Measurements from ENCODE around the gene LPCAT1.
"Not testable (repeated sequence)": the region's sequence is repeated elsewhere in the genome, so short reads cannot be mapped to it uniquely, and the experiment has no call there.

The LPCAT1 gene

GRCh38 chr5:1475544-1475900 lies 48.2 kb downstream of the LPCAT1 start:
- not testable (repeated sequence) for H3K9me3 ChIP-seq (ENCODE audit: control insufficient read depth in 5 of 5, low read length in 5 of 5); H3K4me3 ChIP-seq (ENCODE audit: low read depth in 1 of 5, low read length in 5 of 5); H3K9ac ChIP-seq (ENCODE audit: low read length in 5 of 5); H3K27ac ChIP-seq (ENCODE audit: low read depth, low read length); H3K27me3 ChIP-seq (ENCODE audit: control insufficient read depth in 5 of 5, insufficient read depth in 4 of 5, low read length in 5 of 5)
- peaks cover 0 to 53% (median 30%) of the 10 kb centered on the region in 5 donors for H3K36me3 ChIP-seq (ENCODE audit: control insufficient read depth in 5 of 5, insufficient read depth in 5 of 5, low read length in 5 of 5)
- peaks cover 1 to 24% (median 7%) of the 10 kb centered on the region in 5 donors for H3K4me1 ChIP-seq (ENCODE audit: control insufficient read depth in 5 of 5, insufficient read depth in 5 of 5, low read length in 5 of 5)

DNA sequence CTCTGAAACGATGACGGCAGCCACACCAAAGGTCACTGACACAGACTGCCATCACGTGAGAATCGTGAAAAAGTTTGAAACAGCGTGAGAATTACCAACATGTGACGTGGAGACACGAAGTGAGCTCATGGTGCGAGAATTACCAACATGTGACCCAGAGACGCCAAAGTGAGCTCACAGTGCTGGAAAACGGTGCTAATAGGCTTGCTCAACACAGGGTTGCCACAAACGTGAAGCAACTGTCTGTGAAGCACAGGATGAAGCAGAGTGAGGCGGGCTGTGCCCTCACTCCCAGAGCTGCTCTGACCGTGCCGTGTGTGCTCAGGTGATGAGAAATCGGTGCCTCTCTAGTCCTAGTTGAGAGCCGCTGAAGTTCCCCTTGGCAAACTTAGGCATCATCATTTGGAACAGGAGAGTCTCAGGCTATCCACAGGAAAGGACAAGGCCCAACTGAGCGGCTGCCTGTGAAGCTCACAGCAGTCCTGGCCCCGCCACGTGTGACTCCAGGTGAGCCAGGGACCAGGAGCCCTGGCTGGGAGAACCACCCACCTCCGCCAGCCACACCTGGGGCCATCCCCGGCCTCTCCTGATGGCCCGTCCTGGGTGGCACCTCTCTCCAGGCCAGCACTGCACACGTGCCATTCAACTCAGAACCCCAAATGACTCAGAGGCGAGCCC lies 48.8 kb downstream of the LPCAT1 start:
- Histone ChIP-seq H3K36me3 (ENCODE audit: control insufficient read depth in 5 of 5, insufficient read depth in 5 of 5, low read length in 5 of 5) (peaks cover 0 to 57% (median 30%) of the 10 kb centered on the region in 5 donors), H3K27ac (ENCODE audit: low read depth, low read length) (no peak overlapping the region), H3K9me3 (ENCODE audit: control insufficient read depth in 5 of 5, low read length in 5 of 5) (no peaks in the 10 kb centered on the region), H3K4me3 (ENCODE audit: low read depth in 1 of 5, low read length in 5 of 5) (no peak overlapping the region), H3K9ac (ENCODE audit: low read length in 5 of 5) (peak overlapping the region in 1 of 5 donors; percentile 3), H3K27me3 (ENCODE audit: control insufficient read depth in 5 of 5, insufficient read depth in 4 of 5, low read length in 5 of 5) (peaks cover 0 to 2% (median 0%) of the 10 kb centered on the region in 5 donors), H3K4me1 (ENCODE audit: control insufficient read depth in 5 of 5, insufficient read depth in 5 of 5, low read length in 5 of 5) (peaks cover 0 to 24% (median 7%) of the 10 kb centered on the region in 5 donors)

- H3K9ac ChIP-seq (ENCODE audit: low read length in 5 of 5): no peak overlapping the region
- H3K36me3 ChIP-seq (ENCODE audit: control insufficient read depth in 5 of 5, insufficient read depth in 5 of 5, low read length in 5 of 5): peaks cover 0 to 60% (median 32%) of the 10 kb centered on the region in 5 donors
- H3K4me3 ChIP-seq (ENCODE audit: low read depth in 1 of 5, low read length in 5 of 5): no peak overlapping the region
- H3K27me3 ChIP-seq (ENCODE audit: control insufficient read depth in 5 of 5, insufficient read depth in 4 of 5, low read length in 5 of 5): peaks cover 0 to 2% (median 0%) of the 10 kb centered on the region in 5 donors
- H3K27ac ChIP-seq (ENCODE audit: low read depth, low read length): no peak overlapping the region
- no peaks in the 10 kb centered on the region for H3K9me3 ChIP-seq (ENCODE audit: control insufficient read depth in 5 of 5, low read length in 5 of 5)
- peaks cover 0 to 18% (median 3%) of the 10 kb centered on the region in 5 donors for H3K4me1 ChIP-seq (ENCODE audit: control insufficient read depth in 5 of 5, insufficient read depth in 5 of 5, low read length in 5 of 5)
These were observed 49.4 kb downstream of the LPCAT1 start for GRCh38 chr5:1474183-1474839.

DNA sequence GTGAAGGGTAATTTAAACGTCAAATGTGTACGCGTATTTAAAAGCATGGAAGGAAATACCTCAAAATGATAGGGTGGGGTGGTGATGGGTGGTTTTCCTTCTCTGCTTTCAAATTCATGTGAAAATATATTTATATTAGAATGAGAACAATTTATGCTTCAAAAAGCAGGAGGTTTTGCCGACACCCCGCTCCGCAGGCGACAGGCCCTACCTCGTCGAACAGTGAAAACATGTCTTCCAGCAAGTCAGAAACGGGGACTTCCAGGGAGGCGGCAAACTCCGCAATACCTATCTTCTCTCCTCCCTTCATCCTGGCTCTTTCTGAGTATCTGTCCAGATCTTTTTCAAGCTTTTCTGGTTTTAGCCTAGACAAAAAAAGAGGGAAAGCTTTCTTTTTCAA lies 50.0 kb downstream of the LPCAT1 start:
- Histone ChIP-seq H3K4me1 (ENCODE audit: control insufficient read depth in 5 of 5, insufficient read depth in 5 of 5, low read length in 5 of 5) (peaks cover 0 to 13% (median 0%) of the 10 kb centered on the region in 5 donors), H3K9ac (ENCODE audit: low read length in 5 of 5) (no peak overlapping the region), H3K36me3 (ENCODE audit: control insufficient read depth in 5 of 5, insufficient read depth in 5 of 5, low read length in 5 of 5) (peaks cover 0 to 60% (median 32%) of the 10 kb centered on the region in 5 donors), H3K27me3 (ENCODE audit: control insufficient read depth in 5 of 5, insufficient read depth in 4 of 5, low read length in 5 of 5) (peaks cover 0 to 2% (median 0%) of the 10 kb centered on the region in 5 donors), H3K27ac (ENCODE audit: low read depth, low read length) (no peak overlapping the region), H3K9me3 (ENCODE audit: control insufficient read depth in 5 of 5, low read length in 5 of 5) (no peaks in the 10 kb centered on the region), H3K4me3 (ENCODE audit: low read depth in 1 of 5, low read length in 5 of 5) (no peak overlapping the region)

DNA sequence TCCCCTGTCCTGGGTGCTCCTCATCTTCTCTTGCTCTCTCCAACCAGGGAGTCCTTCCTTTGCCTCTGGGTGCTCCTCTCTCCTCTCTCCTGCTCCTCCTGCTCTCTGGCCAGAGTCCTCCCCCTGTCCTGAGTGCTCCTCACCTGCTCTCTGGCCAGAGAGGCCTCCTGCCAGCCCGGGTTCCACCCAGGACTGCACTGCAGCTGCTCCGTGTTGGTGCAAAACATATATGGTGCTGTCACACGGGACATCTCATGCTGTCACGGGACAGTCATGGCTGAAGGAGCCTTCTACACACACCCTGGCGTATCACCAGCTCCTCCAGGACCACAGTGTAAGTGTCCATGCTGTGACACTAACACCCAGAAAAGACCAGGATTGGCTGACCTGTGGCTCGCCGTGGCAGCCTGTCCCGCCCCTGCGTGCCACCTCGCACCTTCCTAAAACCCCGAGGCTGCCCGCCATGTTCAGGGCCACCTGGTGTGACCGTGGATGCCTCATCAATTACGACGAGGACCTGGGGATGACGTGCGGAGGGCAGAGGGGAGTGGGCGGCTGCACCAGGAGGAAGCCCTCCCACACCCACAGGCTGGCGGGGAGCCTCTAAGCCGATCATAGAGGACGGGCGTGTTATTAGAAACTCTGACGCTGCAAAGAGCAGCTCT lies 50.7 kb downstream of the LPCAT1 start:
- H3K9ac ChIP-seq (ENCODE audit: low read length in 5 of 5): no peak overlapping the region
- H3K4me3 ChIP-seq (ENCODE audit: low read depth in 1 of 5, low read length in 5 of 5): no peak overlapping the region
- H3K9me3 ChIP-seq (ENCODE audit: control insufficient read depth in 5 of 5, low read length in 5 of 5): no peaks in the 10 kb centered on the region
- H3K36me3 ChIP-seq (ENCODE audit: control insufficient read depth in 5 of 5, insufficient read depth in 5 of 5, low read length in 5 of 5): peaks cover 0 to 60% (median 32%) of the 10 kb centered on the region in 5 donors
- H3K27ac ChIP-seq (ENCODE audit: low read depth, low read length): no peak overlapping the region
- H3K4me1 ChIP-seq (ENCODE audit: control insufficient read depth in 5 of 5, insufficient read depth in 5 of 5, low read length in 5 of 5): peaks cover 0 to 9% (median 0%) of the 10 kb centered on the region in 5 donors
- peaks cover 0 to 2% (median 0%) of the 10 kb centered on the region in 5 donors for H3K27me3 ChIP-seq (ENCODE audit: control insufficient read depth in 5 of 5, insufficient read depth in 4 of 5, low read length in 5 of 5)

GRCh38 chr5:1471997-1472963 lies 51.5 kb downstream of the LPCAT1 start:
- Histone ChIP-seq H3K4me1 (ENCODE audit: control insufficient read depth in 5 of 5, insufficient read depth in 5 of 5, low read length in 5 of 5) (peaks cover 0 to 8% (median 0%) of the 10 kb centered on the region in 5 donors), H3K36me3 (ENCODE audit: control insufficient read depth in 5 of 5, insufficient read depth in 5 of 5, low read length in 5 of 5) (peaks cover 0 to 59% (median 32%) of the 10 kb centered on the region in 5 donors), H3K4me3 (ENCODE audit: low read depth in 1 of 5, low read length in 5 of 5) (no peak overlapping the region), H3K9me3 (ENCODE audit: control insufficient read depth in 5 of 5, low read length in 5 of 5) (no peaks in the 10 kb centered on the region), H3K9ac (ENCODE audit: low read length in 5 of 5) (no peak overlapping the region), H3K27me3 (ENCODE audit: control insufficient read depth in 5 of 5, insufficient read depth in 4 of 5, low read length in 5 of 5) (peaks cover 0 to 2% (median 0%) of the 10 kb centered on the region in 5 donors), H3K27ac (ENCODE audit: low read depth, low read length) (no peak overlapping the region)

DNA sequence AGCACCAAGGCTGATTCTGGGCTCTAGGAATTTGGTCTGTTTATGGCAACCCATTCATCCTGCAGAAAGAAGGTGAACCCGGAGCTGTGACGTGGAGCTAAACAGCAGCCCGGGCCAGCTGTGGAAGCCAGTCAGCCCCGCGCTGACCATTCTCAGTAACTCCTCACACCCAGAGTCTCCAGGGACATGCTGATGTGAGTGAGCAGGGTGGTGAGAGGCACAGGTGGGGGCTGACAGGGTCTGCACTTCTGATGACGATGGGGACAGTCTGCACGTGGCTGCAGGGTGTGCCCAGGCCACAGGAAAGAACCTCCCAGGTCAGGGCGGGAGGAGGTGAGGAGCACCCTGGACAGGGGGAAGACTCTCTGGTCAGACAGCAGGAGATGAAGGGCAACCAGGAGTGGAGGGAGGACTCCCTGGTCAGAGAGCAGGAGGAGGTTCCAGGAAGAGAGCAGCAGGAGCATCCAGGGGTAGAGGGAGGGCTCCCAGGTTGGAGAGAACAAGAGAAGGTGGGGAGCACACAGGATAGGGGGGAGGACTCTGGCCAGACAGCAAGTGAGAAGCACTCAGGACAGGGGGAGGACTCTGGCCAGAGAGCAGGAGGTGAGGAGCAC lies 52.4 kb downstream of the LPCAT1 start:
- peaks cover 0 to 2% (median 0%) of the 10 kb centered on the region in 5 donors for H3K4me1 ChIP-seq (ENCODE audit: control insufficient read depth in 5 of 5, insufficient read depth in 5 of 5, low read length in 5 of 5)
- peaks cover 0 to 2% (median 0%) of the 10 kb centered on the region in 5 donors for H3K27me3 ChIP-seq (ENCODE audit: control insufficient read depth in 5 of 5, insufficient read depth in 4 of 5, low read length in 5 of 5)
- H3K27ac ChIP-seq (ENCODE audit: low read depth, low read length): no peak overlapping the region
- H3K4me3 ChIP-seq (ENCODE audit: low read depth in 1 of 5, low read length in 5 of 5): no peak overlapping the region
- H3K9ac ChIP-seq (ENCODE audit: low read length in 5 of 5): no peak overlapping the region
- peaks cover 0 to 55% (median 24%) of the 10 kb centered on the region in 5 donors for H3K36me3 ChIP-seq (ENCODE audit: control insufficient read depth in 5 of 5, insufficient read depth in 5 of 5, low read length in 5 of 5)
- no peaks in the 10 kb centered on the region for H3K9me3 ChIP-seq (ENCODE audit: control insufficient read depth in 5 of 5, low read length in 5 of 5)

DNA sequence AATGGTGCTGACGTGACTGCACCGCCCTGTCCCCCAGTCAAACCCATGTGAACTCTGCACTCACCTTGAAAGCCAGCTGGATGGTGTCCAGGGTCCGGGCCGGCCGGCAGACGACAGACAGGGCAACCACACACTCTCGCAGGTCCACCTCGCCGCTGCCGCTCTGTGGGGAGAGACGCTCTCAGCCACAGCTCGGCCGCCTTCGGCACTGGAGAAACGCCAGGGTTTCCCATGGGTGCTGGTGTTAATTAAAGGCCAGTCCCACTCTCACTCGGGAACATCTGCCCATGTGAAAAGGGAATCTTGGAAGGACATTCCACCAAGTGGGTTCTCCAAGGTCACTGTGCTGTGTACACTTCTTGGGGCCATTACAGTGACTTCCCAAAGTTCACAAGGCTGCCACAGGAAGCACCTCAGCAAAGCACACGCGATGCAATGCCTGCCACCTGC lies 53.0 kb downstream of the LPCAT1 start:
- Histone ChIP-seq H3K9ac (ENCODE audit: low read length in 5 of 5) (no peak overlapping the region), H3K27ac (ENCODE audit: low read depth, low read length) (no peak overlapping the region), H3K4me1 (ENCODE audit: control insufficient read depth in 5 of 5, insufficient read depth in 5 of 5, low read length in 5 of 5) (peaks cover 0 to 2% (median 0%) of the 10 kb centered on the region in 5 donors), H3K9me3 (ENCODE audit: control insufficient read depth in 5 of 5, low read length in 5 of 5) (no peaks in the 10 kb centered on the region), H3K27me3 (ENCODE audit: control insufficient read depth in 5 of 5, insufficient read depth in 4 of 5, low read length in 5 of 5) (peaks cover 0 to 2% (median 0%) of the 10 kb centered on the region in 5 donors), H3K4me3 (ENCODE audit: low read depth in 1 of 5, low read length in 5 of 5) (no peak overlapping the region), H3K36me3 (ENCODE audit: control insufficient read depth in 5 of 5, insufficient read depth in 5 of 5, low read length in 5 of 5) (peaks cover 0 to 55% (median 25%) of the 10 kb centered on the region in 5 donors)
